Stimulated activated naive CD8-positive, alpha-beta T cell treated with anti-CD3 and anti-CD28 coated beads, Interleukin-15, amount 100 ng/mL, for 72 hours (primary cell): ENCODE measurements around the gene CCT4.
"Not testable (repeated sequence)": the region's sequence is repeated elsewhere in the genome, so short reads cannot be mapped to it uniquely, and the experiment has no call there.

ENCODE experiments used
- ATAC-seq: fragments of 150-1000 bp; cut with Tn5 transposase; 2 replicates; pipeline ENCODE4 v1.10.0; 2021; ENCODE audit warnings: mild to moderate bottlenecking, moderate library complexity
- DNase-seq, 2 donors: peaks; one replicate each; pipeline ENCODE4 v3.0.0; 2021 to 2022
- H3K27ac Mint-ChIP-seq, 2 donors: one replicate each; pipeline ENCODE4 v1.8.0; 2022; ENCODE audit warnings: mild to moderate bottlenecking in 2 of 2, mixed read lengths in 2 of 2, moderate library complexity in 2 of 2
- H3K27me3 Mint-ChIP-seq: one replicate; pipeline ENCODE4 v1.8.0; 2022; ENCODE audit warnings: mixed read lengths
- H3K4me1 Mint-ChIP-seq: one replicate; pipeline ENCODE4 v1.8.0; 2022; ENCODE audit warnings: mild to moderate bottlenecking, mixed read lengths
- H3K4me3 Mint-ChIP-seq, 2 donors: one replicate each; pipeline ENCODE4 v1.8.0; 2022; ENCODE audit warnings: mild to moderate bottlenecking in 2 of 2, mixed read lengths in 2 of 2, moderate library complexity in 1 of 2
- H3K9me3 Mint-ChIP-seq, 2 donors: one replicate each; pipeline ENCODE4 v1.8.0; 2022; ENCODE audit warnings: mixed read lengths in 2 of 2

CCT4 gene

GRCh38 chr2:61853086-61853846 lies 35.2 kb downstream of the CCT4 start:
- H3K4me3 Mint-ChIP-seq: peak overlapping the region; percentile 97 to 99
- peak overlapping the region; percentile 17 to 96 for H3K27ac Mint-ChIP-seq
- ATAC-seq: peak; percentile 57
- peaks cover 26% of the 10 kb centered on the region for H3K4me1 Mint-ChIP-seq
- H3K9me3 Mint-ChIP-seq: no peaks in the 10 kb centered on the region
- H3K27me3 Mint-ChIP-seq: no peaks in the 10 kb centered on the region
- no peak for DNase-seq

GRCh38 chr2:61851270-61851669 lies 37.2 kb downstream of the CCT4 start:
- not testable (repeated sequence) for H3K27me3 Mint-ChIP-seq, DNase-seq, ATAC-seq, H3K4me3 Mint-ChIP-seq, H3K9me3 Mint-ChIP-seq
- Mint-ChIP-seq H3K4me1 (peaks cover 18% of the 10 kb centered on the region), H3K27ac (peak overlapping the region in 1 of 2 donors; percentile 19)

DNA sequence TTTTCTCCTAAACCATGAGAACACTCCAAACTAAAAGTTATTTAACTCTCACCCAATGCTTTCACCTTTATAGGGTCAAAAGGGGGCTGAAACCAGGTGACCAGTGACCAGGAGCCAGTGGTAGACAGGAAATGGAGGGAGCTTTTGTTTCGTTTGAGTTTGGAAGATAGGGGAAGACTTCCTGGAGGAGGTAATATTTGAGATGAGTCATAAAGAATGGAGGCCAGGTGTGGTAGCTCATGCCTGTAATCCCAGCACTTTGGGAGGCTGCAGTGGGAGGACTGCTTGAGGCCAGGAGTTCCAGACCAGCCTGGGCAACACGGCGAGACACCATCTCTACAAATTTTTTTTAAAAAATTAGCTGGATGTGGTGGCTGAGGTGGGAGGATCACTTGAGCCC lies 43.1 kb downstream of the CCT4 start:
- no peaks in the 10 kb centered on the region for H3K9me3 Mint-ChIP-seq
- DNase-seq (no peak), ATAC-seq (no peak)
- no peak overlapping the region for H3K27ac Mint-ChIP-seq
- no peaks in the 10 kb centered on the region for H3K4me1 Mint-ChIP-seq
- H3K4me3 Mint-ChIP-seq: no peak overlapping the region
- H3K27me3 Mint-ChIP-seq: no peaks in the 10 kb centered on the region

DNA sequence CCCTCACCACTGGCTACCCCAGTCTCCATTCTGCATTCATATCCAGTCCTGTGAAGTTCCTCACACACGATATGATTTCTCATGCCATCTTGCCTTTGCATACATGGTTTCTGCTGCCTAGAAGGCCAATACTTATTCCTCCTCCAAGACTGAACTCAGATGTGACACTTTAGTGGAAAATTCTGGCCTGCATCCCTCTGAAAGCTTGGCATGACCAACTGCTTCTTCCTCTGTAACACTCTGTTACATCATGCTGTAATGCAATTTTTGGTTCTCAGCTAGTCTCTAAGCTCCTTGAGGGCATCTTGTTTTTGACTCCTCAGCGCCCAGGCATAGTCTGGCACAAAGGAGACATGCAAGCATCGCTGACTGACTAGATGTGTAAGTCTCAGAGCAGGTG lies 47.2 kb downstream of the CCT4 start:
- ATAC-seq: no peak
- Mint-ChIP-seq H3K4me1 (no peaks in the 10 kb centered on the region), H3K9me3 (no peaks in the 10 kb centered on the region), H3K4me3 (no peak overlapping the region), H3K27ac (no peak overlapping the region), H3K27me3 (no peaks in the 10 kb centered on the region)
- DNase-seq: no peak

DNA sequence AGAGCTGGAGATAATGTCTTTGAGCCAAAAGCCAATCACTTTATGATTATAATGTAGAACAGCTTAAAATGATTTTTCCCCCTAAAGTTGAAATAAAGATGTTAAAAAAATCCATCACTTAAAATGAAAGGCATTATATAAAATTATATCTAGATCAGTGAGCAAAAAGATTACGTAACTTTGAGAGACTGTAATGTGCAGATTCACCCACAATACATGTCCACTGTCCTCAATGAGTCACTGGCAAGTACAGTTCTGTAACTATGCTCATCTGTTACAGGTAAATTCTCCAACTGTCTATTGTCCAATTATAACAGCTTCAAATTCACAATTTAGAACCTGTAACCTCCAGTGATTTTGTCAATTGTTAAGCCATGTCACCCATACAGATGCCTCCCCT lies 53.6 kb downstream of the CCT4 start:
- ATAC-seq (no peak), DNase-seq (no peak)
- Mint-ChIP-seq H3K27ac (no peak overlapping the region), H3K27me3 (no peaks in the 10 kb centered on the region), H3K4me1 (no peaks in the 10 kb centered on the region), H3K9me3 (no peaks in the 10 kb centered on the region), H3K4me3 (no peak overlapping the region)

GRCh38 chr2:61833971-61834370 lies 54.5 kb downstream of the CCT4 start:
- ATAC-seq (no peak), DNase-seq (no peak)
- Mint-ChIP-seq H3K27me3 (no peaks in the 10 kb centered on the region), H3K4me1 (no peaks in the 10 kb centered on the region), H3K4me3 (no peak overlapping the region), H3K9me3 (no peaks in the 10 kb centered on the region), H3K27ac (no peak overlapping the region)

DNA sequence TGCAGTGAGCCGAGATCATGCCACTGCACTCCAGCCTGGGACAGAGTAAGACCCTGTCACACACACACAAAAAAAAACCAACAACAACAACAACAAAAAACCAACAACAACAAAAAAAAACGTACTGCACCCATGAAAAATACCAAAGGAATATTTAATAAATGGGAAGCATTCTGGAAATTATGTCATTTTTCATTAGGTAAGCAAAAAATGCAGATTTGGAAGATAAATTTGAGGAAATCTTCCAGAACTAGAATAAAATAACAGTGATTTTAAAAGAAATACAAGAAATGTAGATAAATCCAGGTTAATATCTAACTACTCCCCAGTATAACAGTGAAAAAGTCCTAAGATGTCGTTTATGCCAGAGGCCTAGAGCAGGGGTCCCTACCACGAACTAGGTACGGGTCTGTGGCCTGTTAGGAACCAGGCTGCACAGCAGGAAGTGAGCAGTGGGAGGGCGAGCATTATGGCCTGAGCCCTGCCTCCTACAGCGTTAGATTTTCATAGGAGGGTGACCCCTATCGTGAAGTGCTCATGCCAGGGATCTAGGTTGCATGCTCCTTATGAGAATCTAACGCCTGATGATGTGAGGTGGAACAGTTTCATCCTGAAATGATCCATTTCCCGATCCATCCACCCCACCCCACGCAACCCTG lies 56.1 kb downstream of the CCT4 start:
- no peak for DNase-seq
- Mint-ChIP-seq H3K4me1 (no peaks in the 10 kb centered on the region), H3K9me3 (no peaks in the 10 kb centered on the region), H3K27ac (peak overlapping the region in 1 of 2 donors; percentile 59), H3K4me3 (no peak overlapping the region), H3K27me3 (no peaks in the 10 kb centered on the region)
- ATAC-seq: no peak

DNA sequence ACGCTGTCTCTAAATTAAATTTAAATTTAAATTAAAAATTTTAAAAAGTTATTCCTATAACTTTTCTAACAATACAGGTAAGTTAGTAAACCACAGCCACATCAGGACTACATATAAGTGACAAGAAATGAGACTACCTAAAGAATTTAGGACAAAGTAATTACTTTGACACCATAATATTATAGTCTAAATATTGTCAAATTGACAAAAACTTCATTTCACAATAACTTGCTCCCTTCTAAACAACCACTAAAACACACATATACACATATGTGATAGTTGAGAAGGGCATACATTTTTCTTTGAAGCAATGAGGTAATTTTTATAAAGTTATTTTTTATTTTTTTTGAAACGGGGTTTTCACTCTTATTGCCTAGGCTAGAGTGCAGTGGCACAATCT lies 66.2 kb downstream of the CCT4 start:
- no peaks in the 10 kb centered on the region for H3K9me3 Mint-ChIP-seq
- ATAC-seq (no peak), DNase-seq (no peak)
- H3K27ac Mint-ChIP-seq: no peak overlapping the region
- no peak overlapping the region for H3K4me3 Mint-ChIP-seq
- no peaks in the 10 kb centered on the region for H3K4me1 Mint-ChIP-seq
- H3K27me3 Mint-ChIP-seq: peaks cover 6% of the 10 kb centered on the region
